SKM-1 (cell line): Measurements from ENCODE around the gene SRP9.

ENCODE experiments used
- DNase-seq: peaks from one replicate; lab custom pipeline; 2025; ENCODE audit not compliant: unreplicated experiment; lab: John Stamatoyannopoulos, UW

SRP9 gene

DNA sequence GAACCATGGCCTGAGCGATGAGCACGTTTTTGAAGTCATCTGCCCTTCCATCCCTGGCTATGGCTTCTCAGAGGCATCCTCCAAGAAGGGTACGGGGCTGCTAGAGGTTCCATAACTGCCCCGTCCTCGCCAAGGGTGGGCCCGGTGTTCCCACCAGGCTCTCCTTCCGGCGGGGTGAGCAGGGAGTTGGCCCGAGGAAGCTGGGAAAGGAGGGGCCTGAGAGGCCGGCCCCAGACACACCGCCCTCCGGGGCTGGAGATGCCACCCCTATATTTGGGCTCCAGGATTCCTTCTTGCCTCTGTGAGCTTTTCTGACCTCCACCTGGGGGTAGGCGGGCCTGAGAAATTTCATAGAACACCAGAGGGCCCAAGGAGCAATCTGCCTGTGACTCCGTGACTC lies 61.2 kb downstream of the SRP9 start:
- no peak for DNase-seq
